ENCODE results near the gene SLC38A2.
"Not testable (repeated sequence)": the region's sequence is repeated elsewhere in the genome, so short reads cannot be mapped to it uniquely, and the experiment has no call there.

Gene SLC38A2

DNA sequence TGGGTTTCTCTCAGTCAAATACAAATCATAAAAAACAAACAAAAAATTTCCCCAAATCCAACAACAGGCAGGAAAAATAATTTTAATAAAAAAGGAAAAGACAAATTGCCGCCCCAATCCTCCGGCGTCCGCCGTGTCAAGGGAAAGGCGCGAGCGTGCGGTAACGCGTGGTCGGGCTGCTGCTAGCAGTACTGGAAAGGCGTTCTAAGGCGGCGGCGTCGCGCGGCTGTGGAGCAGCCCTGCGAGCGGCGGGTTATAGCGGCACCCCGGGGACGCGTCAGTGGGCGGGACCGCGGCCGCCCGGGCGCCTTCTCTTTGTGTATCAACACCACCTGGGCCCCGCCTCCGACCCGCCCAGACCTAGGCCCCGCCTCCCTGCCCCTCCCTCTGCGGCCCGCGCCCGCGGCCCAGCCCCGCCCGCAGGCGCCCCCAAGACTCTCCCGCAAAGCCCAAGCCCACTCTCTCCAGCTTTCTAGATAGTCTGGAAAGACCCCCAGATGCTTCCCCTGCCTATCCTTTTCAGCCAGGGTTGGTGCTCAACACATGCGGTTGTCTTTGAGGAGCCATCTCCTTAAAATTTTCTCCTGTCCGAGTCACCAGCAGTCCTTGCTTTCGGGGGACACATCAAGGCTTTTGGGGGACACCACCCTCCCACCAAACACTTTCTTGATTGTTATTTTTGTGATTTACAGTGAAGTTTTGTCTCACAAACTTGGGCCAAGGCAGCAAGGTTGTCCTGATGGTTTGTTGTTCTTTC, at the start of gene SLC38A2:
SLC38A2 (minus strand) TSS at position 230 of the 757 bp plus-strand sequence. CDS start 1,480 bp downstream, outside the sequence.
- peak; percentile 94 to 96 (median 94) for DNase-seq

DNA sequence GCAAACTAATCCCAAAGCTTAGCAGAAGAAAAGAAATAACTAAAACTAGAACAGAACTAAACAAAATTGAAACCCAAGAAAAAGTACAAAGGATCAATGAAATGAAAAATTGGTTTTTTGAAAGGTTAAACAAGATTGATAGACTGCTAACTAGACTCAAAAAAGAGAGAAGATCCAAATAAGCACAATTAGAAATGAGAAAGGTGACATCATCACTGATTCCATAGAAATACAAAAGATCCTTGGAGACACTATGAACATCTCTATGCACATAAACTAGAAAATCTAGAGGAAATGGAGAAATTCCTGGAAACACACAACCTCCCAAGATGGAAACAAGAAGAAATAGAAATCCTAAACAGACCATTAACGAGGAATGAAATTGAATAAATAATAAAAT, 47.1 kb upstream of the SLC38A2 start:
- no peak for DNase-seq

GRCh38 chr12:46415552-46415951, 43.0 kb upstream of the SLC38A2 start:
- DNase-seq, result no peak

DNA sequence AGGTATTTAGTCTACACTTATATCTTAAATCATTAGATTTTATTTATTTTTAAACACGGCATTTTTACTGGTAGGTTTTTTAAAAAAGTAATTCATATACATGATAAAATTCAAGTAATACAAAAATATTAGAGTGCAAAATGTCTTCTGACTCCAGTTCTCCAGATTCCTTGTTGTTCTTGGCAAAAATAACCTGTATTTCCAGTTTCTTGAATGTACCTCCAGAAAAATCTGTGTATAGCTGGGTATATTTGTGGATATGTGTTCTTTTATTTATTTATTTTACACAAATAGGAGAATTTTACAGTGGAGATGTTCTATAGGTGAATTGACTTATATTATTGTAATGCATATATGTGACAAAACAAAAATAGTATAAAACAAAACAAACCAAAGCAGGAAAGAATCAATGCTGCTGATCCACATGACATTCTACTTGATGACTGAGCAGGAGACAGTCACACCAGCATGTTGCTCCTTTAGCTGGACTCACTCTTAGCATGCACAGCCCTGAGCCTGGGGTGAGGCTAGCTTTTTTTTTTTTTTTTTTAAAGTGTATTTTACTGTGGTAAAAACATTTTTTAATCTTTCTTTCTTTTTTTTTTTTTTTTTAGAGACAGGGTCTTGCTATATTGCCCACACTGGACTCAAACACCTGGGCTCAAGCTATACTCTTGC, 42.2 kb upstream of the SLC38A2 start:
- no peak for DNase-seq

GRCh38 chr12:46413368-46413767, 40.8 kb upstream of the SLC38A2 start:
- DNase-seq, result no peak

GRCh38 chr12:46412857-46413256, 40.3 kb upstream of the SLC38A2 start:
- no peak for DNase-seq

DNA sequence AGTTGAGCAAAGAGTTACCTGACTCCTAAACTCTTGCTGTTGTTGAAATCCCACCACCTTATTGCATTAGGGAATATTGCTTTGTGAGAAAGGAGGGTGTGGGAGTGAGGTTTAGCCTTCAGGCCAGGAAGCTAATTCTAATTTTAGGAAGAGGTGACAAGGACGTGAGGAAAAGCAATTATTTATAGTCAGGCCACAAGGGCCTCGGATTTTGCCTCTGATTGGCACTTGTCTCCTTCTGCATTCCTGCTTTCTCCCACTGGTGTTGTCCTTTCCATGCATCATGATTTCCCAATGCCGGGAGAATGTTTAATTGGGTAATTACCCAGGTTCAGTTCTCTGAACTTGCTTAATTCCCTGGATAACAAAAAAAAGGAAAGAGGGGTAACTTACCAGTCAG, 37.9 kb upstream of the SLC38A2 start:
- DNase-seq, result no peak

DNA sequence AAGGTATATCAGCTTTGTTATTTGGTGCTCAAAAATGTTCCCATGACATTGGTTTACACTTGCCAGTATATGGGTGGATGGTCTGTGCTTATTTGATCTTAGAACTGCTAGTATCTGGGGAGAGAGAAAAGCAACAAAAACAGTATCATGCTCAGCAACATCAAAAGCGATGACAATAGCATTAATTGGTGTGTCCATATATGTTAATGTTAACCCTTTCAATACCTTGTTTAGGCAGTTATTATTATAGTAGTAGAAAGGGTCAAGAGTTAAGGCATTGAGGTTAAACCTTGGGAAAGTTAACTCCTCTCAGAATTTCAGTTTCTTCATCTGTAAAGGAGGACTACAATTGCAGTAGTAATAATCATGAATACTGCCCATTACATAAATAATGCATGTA, 37.4 kb upstream of the SLC38A2 start:
- no peak for DNase-seq

DNA sequence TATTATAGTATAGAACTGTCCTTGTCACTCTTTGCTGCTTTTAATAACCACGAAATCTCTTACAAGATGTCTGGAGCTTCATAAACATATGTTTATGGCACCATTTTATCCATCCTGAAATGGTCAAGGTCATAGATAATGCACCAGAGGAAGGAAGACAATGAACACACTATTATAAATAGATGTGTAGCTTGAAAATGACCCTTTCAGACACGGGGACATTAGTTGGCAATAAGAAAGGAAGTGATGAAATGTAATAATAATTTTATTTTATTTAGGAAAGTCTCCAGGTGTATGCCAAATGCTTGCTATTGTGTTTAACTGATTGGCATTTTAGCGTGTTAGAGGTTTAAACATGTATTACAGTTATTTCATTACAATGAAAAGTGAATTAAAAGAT, 36.8 kb upstream of the SLC38A2 start:
- no peak for DNase-seq

GRCh38 chr12:46408441-46408840, 35.9 kb upstream of the SLC38A2 start:
- DNase-seq, result no peak

DNA sequence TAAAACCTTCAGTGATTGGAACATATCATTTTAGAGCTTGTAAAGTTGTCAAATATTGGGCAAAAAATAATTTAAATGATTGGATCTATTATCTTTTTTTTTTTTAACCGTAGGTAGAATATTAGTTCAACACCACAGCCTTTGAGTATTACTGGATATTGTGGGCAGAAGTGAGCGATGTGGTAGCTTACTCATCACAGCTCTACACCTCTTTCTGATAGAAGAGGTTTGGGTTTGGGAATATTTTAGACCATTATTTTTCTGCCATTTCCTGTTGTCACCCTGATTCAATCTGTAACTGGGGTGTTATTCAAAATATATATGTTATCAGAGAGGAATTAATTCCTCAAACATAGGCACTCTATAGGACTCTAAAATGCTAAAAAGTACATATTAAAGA, 34.8 kb upstream of the SLC38A2 start:
- DNase-seq, result no peak

DNA sequence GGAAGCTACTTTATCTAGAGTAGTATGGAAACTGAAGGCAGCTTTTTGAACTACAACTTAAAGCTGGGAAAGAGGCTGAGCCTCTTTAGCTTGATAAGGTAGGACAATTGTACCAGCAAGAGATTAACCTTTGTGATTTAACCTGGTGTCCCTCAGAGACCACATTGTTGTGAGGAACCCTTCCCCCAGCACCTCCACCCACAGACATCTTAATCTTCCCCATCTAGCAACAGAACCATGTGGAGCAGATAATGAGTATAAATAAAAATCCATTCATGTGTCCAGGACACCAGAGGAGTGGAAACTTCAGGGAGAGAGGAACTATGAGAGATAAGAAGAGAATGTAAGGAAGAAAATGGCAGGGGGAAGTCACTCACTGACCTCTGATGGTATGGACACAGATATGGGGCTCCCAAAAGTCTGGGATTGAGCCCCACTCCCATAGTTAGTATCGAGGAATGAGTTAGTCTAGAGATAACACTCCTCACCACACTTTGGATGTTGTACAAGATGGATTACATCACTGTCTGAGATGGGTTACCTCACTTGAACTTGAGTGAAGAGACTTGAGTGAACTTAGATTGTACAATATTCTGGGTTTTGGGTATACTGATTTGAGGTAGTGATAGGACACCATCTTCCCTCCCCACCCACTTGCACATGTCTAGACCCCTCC, 33.9 kb upstream of the SLC38A2 start:
- DNase-seq, result no peak

- DNase-seq, result no peak
Measured at GRCh38 chr12:46404733-46405132, 32.2 kb upstream of the SLC38A2 start.

GRCh38 chr12:46404225-46404631, 31.7 kb upstream of the SLC38A2 start:
- no peak for DNase-seq

- no peak for DNase-seq
Measured at GRCh38 chr12:46403719-46404070, 31.1 kb upstream of the SLC38A2 start.

- no peak for DNase-seq
Measured at GRCh38 chr12:46402941-46403718, 30.6 kb upstream of the SLC38A2 start.

- DNase-seq, result no peak
Measured at GRCh38 chr12:46402451-46402850, 29.9 kb upstream of the SLC38A2 start.

DNA sequence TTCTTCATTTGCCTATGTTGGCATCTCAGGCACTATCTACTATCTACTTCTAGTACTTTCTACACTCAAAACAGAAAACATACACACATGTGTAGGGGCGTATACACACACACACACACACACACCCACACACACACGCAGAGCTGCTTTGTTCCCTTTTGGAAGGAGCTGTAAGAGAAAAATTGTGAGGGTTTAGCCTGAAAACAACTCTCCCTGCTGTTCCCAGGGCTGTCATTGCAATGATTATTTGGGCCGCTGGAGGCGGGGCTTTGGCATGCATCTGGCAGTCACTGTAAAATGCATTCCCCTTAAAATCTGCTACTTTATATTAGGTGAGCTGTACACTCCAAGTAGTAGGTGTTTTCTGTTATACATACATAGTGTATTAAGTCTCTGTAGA, 29.1 kb upstream of the SLC38A2 start:
- DNase-seq, result no peak

GRCh38 chr12:46400406-46400805, 27.8 kb upstream of the SLC38A2 start:
- DNase-seq, result no peak

- DNase-seq, result not testable (repeated sequence)
Measured at GRCh38 chr12:46399461-46400248, 27.1 kb upstream of the SLC38A2 start.

DNA sequence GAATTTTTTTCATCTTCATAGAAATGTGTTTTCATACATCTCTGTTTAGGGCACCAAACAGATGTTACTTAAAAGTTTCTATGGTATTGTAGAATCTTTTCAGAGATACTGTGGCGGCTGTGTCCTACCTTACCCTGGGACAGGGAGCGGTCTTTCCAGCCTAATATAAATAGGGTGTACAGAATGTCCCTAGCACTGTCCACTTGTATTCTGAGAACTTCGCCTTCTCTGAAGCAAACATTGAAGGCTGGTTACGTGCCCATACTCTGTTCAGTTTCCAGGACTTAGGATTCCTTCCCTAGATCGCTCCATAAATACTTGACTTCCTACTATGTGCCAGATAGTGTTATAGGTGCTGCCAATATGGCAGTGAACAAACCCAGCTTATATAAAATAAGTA, 24.3 kb upstream of the SLC38A2 start:
- no peak for DNase-seq

- peak in 2 of 3 experiments; percentile 39 to 50 for DNase-seq
Measured at GRCh38 chr12:46395388-46395787, 22.8 kb upstream of the SLC38A2 start.

Measured in NCI-H1417 (cell line).